ENCODE measurements around the gene AP3D1.
"Not testable (repeated sequence)": the region's sequence is repeated elsewhere in the genome, so short reads cannot be mapped to it uniquely, and the experiment has no call there.

The AP3D1 gene

DNA sequence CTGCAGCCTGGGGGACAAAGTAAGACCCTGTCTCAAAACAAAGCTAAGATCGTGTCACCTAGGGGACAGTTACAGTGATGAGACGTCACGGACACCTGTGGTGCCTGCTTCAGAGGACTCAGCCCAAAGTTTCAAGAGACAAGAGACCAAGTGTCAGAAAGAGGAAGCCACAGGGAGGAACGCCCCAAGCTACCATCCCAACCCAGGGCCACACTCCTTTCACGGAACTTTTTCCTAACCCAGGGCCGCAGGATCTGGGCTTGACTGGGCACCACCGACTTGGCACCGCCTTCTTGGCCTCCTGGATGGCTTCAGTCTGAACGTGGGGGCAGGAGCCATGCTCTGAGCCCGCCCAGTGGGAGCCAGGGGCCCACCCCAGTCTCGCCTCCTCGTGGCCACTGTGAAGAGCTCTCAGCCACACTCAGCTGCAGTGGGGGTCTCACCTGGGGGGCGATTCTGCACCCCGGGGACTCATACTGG lies 63.7 kb downstream of the AP3D1 start:
- Histone ChIP-seq H3K9me3 (no peaks in the 10 kb centered on the region), H3K36me3 (no peaks in the 10 kb centered on the region), H3K4me3 (ENCODE audit: low read depth, low read length) (no peak overlapping the region), H3K4me1 (peaks cover 16% of the 10 kb centered on the region), H3K27me3 (no peaks in the 10 kb centered on the region)
- TF ChIP-seq, protein P1, sequence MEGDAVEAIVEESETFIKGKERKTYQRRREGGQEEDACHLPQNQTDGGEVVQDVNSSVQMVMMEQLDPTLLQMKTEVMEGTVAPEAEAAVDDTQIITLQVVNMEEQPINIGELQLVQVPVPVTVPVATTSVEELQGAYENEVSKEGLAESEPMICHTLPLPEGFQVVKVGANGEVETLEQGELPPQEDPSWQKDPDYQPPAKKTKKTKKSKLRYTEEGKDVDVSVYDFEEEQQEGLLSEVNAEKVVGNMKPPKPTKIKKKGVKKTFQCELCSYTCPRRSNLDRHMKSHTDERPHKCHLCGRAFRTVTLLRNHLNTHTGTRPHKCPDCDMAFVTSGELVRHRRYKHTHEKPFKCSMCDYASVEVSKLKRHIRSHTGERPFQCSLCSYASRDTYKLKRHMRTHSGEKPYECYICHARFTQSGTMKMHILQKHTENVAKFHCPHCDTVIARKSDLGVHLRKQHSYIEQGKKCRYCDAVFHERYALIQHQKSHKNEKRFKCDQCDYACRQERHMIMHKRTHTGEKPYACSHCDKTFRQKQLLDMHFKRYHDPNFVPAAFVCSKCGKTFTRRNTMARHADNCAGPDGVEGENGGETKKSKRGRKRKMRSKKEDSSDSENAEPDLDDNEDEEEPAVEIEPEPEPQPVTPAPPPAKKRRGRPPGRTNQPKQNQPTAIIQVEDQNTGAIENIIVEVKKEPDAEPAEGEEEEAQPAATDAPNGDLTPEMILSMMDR (IDR thresholded peaks at IDR 0.05; ENCODE audit: low read depth, low read length): no peak
- no peak for DNase-seq

DNA sequence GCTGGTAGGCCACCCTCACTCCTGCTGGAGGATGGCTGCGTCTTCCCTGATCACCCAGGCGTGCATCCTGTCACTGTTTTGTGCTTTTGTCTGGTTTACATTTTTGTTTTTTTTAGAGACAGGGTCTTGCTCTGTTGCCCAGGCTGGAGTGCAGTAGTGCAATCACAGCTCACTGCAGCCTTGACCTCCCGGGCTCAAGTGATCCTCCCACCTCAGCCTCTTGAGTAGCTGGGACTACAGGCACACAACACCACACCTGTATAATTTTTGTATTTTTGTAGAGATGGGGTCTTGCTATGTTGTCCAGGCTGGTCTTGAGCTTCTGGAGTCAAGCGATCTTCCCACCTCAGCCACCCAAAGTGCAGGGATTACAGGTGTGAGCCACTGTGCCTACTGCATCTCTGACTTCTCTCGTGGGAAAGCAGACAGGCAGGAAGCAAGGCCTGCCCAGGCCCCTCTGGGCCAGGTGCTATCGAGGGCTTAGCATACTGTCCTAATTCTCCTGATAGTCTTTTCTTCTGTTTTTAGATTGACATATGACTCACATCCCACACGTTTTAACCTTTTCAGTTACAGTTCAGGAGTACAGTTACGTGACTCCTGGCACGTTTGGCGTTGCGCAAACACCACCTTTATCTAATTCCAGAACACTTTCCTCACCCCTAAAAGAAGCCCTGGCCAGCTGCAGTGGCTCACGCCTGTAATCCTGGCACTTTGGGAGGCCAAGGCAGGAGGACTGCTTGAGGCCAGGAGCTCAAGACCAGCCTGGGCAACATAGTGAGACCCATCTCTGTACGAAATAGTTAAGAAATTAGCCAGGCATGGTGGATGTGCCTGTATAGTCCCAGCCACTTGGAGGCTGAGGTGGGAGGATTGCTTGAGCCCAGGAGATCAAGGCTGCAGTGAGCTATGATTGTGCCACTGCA lies 64.4 kb downstream of the AP3D1 start:
- not testable (repeated sequence) for DNase-seq; H3K27me3 ChIP-seq; H3K4me3 ChIP-seq (ENCODE audit: low read depth, low read length); H3K9me3 ChIP-seq; H3K36me3 ChIP-seq
- peaks cover 16% of the 10 kb centered on the region for H3K4me1 ChIP-seq

DNA sequence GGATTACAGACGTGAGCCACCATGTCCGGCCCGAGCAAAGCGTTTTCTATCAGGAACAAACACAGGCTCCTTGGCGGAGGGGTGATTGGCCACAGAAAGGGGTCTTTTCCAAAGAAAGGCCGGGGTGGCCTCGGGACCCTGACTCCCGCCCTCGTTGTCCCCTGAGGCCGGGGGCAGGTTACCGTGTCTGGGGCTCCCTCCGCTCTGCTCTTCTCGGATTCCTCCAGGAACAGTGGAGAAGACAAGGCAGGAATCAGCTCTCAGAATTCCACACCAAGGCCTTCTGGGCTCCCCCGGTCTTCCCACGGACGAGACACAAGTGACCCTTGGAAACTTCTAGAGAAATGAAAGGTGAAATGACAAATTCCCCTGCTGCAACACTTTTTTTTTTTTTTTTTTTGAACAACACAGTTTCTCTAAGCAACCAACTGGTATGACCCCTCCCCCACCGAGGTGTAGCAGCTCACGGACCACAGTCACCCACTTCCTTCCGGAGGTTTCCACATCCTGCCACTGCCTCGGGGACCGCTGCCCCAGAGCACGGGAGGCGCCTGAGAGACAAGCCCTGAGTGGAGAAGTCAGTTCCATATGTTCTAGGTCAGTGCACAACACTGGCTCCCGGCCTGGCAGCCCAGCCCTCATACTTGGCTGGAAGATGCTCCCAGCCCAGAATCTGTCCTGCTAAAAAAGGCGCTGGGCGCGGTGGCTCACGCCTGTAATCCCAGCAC lies 66.2 kb downstream of the AP3D1 start:
- no peaks in the 10 kb centered on the region for H3K27me3 ChIP-seq
- H3K9me3 ChIP-seq: no peaks in the 10 kb centered on the region
- no peak for DNase-seq
- peaks cover 14% of the 10 kb centered on the region for H3K4me1 ChIP-seq
- no peak overlapping the region for H3K4me3 ChIP-seq (ENCODE audit: low read depth, low read length)
- TF ChIP-seq, protein P1 (IDR thresholded peaks at IDR 0.05; ENCODE audit: low read depth, low read length): no peak
- H3K36me3 ChIP-seq: no peaks in the 10 kb centered on the region

DNA sequence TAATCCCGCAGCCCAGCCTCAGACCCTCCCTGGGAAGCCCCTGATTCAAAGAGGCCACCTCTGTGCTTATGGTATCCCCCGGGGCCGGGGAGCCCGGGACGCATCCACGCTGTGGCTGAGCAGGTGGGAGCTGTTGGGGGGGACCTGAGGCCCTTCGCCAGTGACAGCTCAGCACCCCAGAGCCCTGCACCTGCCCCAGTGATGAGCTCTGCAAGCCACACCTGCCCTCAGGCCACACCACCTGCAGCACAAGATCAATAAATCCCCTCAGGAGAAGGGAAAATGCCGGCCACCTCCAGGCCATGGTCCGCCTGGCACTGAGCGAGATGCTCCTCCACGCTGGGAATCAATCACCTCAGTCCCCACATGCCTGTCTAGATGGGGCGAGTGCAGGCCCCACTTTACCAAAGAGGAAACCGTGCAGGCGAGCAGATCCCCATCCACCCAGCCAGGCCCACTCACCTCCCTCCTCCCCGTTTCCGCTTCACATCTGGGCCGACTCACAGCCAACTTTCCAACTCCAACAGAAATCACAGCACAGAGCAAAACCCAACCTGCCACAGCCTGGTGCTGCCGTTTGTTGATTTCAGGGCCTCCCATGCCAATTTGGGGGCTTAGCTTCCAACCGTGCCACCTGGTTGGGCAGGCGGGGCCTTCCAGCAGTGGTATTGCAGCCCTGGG lies 68.1 kb downstream of the AP3D1 start:
- Histone ChIP-seq H3K36me3 (no peaks in the 10 kb centered on the region), H3K9me3 (no peaks in the 10 kb centered on the region), H3K4me3 (ENCODE audit: low read depth, low read length) (no peak overlapping the region), H3K27me3 (no peaks in the 10 kb centered on the region), H3K4me1 (no peaks in the 10 kb centered on the region)
- DNase-seq: no peak
- TF ChIP-seq, protein P1 (IDR thresholded peaks at IDR 0.05; ENCODE audit: low read depth, low read length): no peak

DNA sequence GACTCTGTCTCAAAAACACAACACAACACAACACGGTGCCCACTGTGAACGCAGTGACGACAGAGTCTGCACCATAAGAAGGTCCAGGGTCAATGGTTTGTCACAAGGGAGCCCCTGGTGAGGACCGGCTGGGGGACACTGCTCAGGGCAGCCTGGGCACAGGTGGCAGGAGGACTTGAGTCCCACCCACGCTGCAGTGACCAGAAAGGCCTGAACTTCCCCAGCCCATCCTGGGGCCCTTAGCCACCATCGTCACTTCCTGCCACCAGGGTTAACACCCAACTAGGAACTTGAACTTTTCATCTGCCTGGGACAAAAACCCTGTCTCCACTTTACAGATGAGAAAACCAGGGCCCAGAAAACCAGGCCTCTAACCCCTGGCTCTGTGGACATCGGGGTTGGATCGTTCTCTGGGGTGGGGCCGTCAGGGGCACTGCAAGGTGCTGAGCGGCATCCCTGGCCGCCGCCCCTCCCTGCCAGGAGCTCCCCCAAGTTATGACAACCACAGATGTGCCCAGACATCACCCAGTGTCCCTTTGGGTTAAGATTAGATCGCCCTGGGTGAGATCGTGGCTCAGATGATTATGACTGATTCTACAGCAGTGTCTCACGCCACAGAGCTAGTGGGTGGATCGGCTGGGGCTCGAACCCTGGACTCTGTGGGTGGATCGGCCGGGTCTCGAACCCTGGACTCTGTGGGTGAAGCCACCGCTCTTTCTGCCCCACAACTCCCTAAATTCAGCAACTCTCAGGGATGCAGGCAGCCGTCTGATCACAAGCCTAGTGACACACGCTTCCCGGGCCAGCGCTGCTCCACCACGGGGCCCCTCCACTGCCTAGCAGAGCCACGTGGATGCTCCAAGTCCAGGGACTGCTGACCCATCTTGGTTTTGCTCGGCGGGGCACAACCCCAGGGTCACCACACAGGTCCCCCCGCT lies 69.2 kb downstream of the AP3D1 start:
- H3K4me1 ChIP-seq: no peaks in the 10 kb centered on the region
- DNase-seq: no peak
- no peaks in the 10 kb centered on the region for H3K9me3 ChIP-seq
- H3K4me3 ChIP-seq (ENCODE audit: low read depth, low read length): no peak overlapping the region
- H3K36me3 ChIP-seq: 0 out of 2 replicates have a peak, but pooled peaks cover 3% of the 10 kb centered on the region
- no peaks in the 10 kb centered on the region for H3K27me3 ChIP-seq
- TF ChIP-seq, protein P1 (IDR thresholded peaks at IDR 0.05; ENCODE audit: low read depth, low read length): no peak

Data from BE2C (cell line).